HG02938 (cell line): ENCODE measurements around the gene UTP20.
A peak's percentile ranks its signal among the peaks of the same experiment; 100 is the strongest.
"Not testable (repeated sequence)": the region's sequence is repeated elsewhere in the genome, so short reads cannot be mapped to it uniquely, and the experiment has no call there.

Experiments used
- ATAC-seq: cut with Tn5 transposase; IDR thresholded peaks from one replicate; pipeline ENCODE4 v1.9.1; 2021; ENCODE audit warnings: mild to moderate bottlenecking, moderate library complexity; ENCODE audit not compliant: unreplicated experiment

Gene UTP20

GRCh38 chr12:101325590-101325989, 45.7 kb downstream of the UTP20 start:
- ATAC-seq: no peak

- ATAC-seq: no peak
Measured at GRCh38 chr12:101327051-101327450, 47.1 kb downstream of the UTP20 start.

GRCh38 chr12:101327546-101327945, 47.6 kb downstream of the UTP20 start:
- ATAC-seq: no peak

- ATAC-seq: no peak
Measured at GRCh38 chr12:101328917-101329316, 49.0 kb downstream of the UTP20 start.

GRCh38 chr12:101330631-101331030, 50.7 kb downstream of the UTP20 start:
- no peak for ATAC-seq

GRCh38 chr12:101336437-101336836, 56.5 kb downstream of the UTP20 start:
- no peak for ATAC-seq

- no peak for ATAC-seq
Measured at GRCh38 chr12:101338087-101338486, 58.2 kb downstream of the UTP20 start.

- ATAC-seq: no peak
Measured at GRCh38 chr12:101343893-101344292, 64.0 kb downstream of the UTP20 start.

- ATAC-seq: no peak
Measured at GRCh38 chr12:101351682-101352081, 71.8 kb downstream of the UTP20 start.

- ATAC-seq: no peak
Measured at GRCh38 chr12:101356794-101357193, 76.9 kb downstream of the UTP20 start.

- ATAC-seq: no peak
Measured at GRCh38 chr12:101361455-101361854, 81.5 kb downstream of the UTP20 start.

GRCh38 chr12:101368016-101368415, 88.1 kb downstream of the UTP20 start:
- no peak for ATAC-seq

- ATAC-seq: no peak
Measured at GRCh38 chr12:101372431-101372830, 92.5 kb downstream of the UTP20 start.

GRCh38 chr12:101375573-101375972, 95.7 kb downstream of the UTP20 start:
- ATAC-seq: no peak

- no peak for ATAC-seq
Measured at GRCh38 chr12:101379149-101379548, 99.2 kb downstream of the UTP20 start.

- ATAC-seq: not testable (repeated sequence)
Measured at GRCh38 chr12:101391181-101391580, 111.3 kb downstream of the UTP20 start.

GRCh38 chr12:101407049-101407435, 127.1 kb downstream of the UTP20 start:
- ATAC-seq: peak; percentile 28

GRCh38 chr12:101407436-101408345, 127.8 kb downstream of the UTP20 start, which contains the start of gene ARL1:
Gene ARL1 (minus strand): TSS chr12:101407772. CDS start chr12:101407645, 127 bp downstream.
- peak; percentile 72 for ATAC-seq

- not testable (repeated sequence) for ATAC-seq
Measured at GRCh38 chr12:101410169-101410568, 130.3 kb downstream of the UTP20 start.

GRCh38 chr12:101414533-101415119, 134.7 kb downstream of the UTP20 start:
- peak; percentile 59 for ATAC-seq

GRCh38 chr12:101415228-101415627, 135.3 kb downstream of the UTP20 start:
- no peak for ATAC-seq

GRCh38 chr12:101422066-101422465, 142.2 kb downstream of the UTP20 start:
- ATAC-seq: not testable (repeated sequence)
